D721Med (cell line): ENCODE results near the gene PACRG.

Source experiments
- DNase-seq: peaks from one replicate; pipeline ENCODE4 v3.0.0; 2011; ENCODE audit warnings: low spot score; ENCODE audit not compliant: insufficient read length
- FAIRE-seq: peaks from 2 replicates; lab custom pipeline; 2011; peaks lifted over from hg19 to GRCh38; lab: Jason Lieb, UNC
- CTCF ChIP-seq: IDR thresholded peaks from 2 replicates; pipeline ENCODE4 v1.5.1; 2012; ENCODE audit warnings: mild to moderate bottlenecking, control low read depth; ENCODE audit not compliant: insufficient read depth; ENCODE audit errors: missing control alignments

PACRG gene

DNA sequence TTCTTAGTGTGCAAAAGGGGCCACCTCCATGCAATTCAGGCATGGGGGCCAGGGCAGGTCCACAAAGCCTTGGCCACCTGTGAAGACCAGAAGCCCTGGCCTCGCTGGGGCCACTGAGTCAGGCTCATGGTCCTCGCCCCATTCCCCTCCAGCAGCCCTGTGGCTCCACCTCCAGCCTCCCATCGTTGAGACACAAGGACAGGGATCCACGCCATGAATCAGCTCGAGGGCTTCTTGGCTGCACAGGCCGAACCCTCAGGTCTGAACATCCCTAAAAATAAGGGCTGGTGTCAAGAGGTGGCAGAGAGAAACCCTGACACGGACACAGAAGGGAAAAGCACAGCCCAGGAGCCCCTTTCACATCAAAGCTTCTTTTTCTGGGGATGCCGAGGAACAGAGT is 618.2 kb downstream of the PACRG start:
- no peak for TF ChIP-seq CTCF
- DNase-seq (no peak), FAIRE-seq (no peak)

- no peak for TF ChIP-seq CTCF
These were observed 618.8 kb downstream of the PACRG start for GRCh38 chr6:163346497-163346961.

DNA sequence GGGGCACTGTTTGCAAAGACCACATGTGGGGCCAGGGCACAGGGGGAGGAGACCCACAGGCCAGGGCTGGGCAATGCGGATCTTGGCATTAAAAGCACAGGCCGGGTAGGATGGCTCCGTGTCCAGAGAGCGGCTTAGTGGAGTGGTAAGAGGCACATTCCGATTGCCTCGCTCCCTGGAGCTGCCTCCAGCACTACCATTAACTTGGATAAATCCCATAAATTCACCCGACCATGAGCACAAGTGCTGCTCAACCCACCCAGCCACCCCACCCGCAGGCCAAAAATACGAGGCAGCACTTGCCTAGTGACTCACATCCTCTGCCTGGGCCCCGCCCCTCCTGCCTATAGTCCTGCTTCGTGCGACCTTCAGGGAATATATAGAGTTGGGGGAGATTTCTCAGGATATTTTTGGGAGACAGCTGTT is 619.3 kb downstream of the PACRG start:
- DNase-seq (no peak), FAIRE-seq (no peak)
- TF ChIP-seq CTCF = no peak

More at GRCh38 chr6:163346497-163346961, 618.8 kb downstream of the PACRG start:
- no peak for DNase-seq
- FAIRE-seq = no peak

- TF ChIP-seq CTCF = no peak
- FAIRE-seq = no peak
These were observed 621.3 kb downstream of the PACRG start for GRCh38 chr6:163348789-163349680.

GRCh38 chr6:163349696-163350095 is 621.9 kb downstream of the PACRG start:
- FAIRE-seq (no peak), DNase-seq (no peak)
- TF ChIP-seq CTCF = no peak

More at GRCh38 chr6:163348789-163349680, 621.3 kb downstream of the PACRG start:
- DNase-seq = no peak

- no peak for DNase-seq
- TF ChIP-seq CTCF = no peak
- FAIRE-seq = no peak
These were observed 623.2 kb downstream of the PACRG start for GRCh38 chr6:163351013-163351412.
